HuH-7 (cell line): ENCODE data around the gene CCDC127.

ENCODE experiments used
- DNase-seq: peaks from one replicate; pipeline ENCODE4 v3.0.0; 2011; ENCODE audit warnings: low spot score

CCDC127 gene

GRCh38 chr5:157126-157715 is 60.7 kb downstream of the CCDC127 start:
- DNase-seq: no peak

- no peak for DNase-seq
Measured at GRCh38 chr5:156411-157072, 61.4 kb downstream of the CCDC127 start.

- no peak for DNase-seq
Measured at GRCh38 chr5:155651-156410, 62.1 kb downstream of the CCDC127 start.

- DNase-seq: no peak
Measured at GRCh38 chr5:154826-155225, 63.1 kb downstream of the CCDC127 start.

GRCh38 chr5:154236-154635 is 63.7 kb downstream of the CCDC127 start:
- no peak for DNase-seq

- DNase-seq: no peak
Measured at GRCh38 chr5:153256-153655, 64.7 kb downstream of the CCDC127 start.

GRCh38 chr5:152077-152476 is 65.9 kb downstream of the CCDC127 start:
- no peak for DNase-seq

GRCh38 chr5:150746-151145 is 67.2 kb downstream of the CCDC127 start:
- no peak for DNase-seq

- DNase-seq: no peak
Measured at GRCh38 chr5:149745-150485, 68.0 kb downstream of the CCDC127 start.

- DNase-seq: no peak
Measured at GRCh38 chr5:147751-148150, 70.2 kb downstream of the CCDC127 start.
